Heart right ventricle (tissue), 16 donors: ENCODE data around the gene KRT1. TPM values are rescaled to one million over a fixed set of nuclear protein-coding genes. Genes with fewer than 3 reads are reported as not detected.

Experiments used
- ATAC-seq, 8 donors: fragments of 200-7000 bp; cut with Tn5 transposase; one replicate each; pipeline ENCODE4 v1.9.1; 2020; ENCODE audit warnings: mild to moderate bottlenecking in 8 of 8, moderate library complexity in 8 of 8, moderate number of reproducible peaks in 1 of 8
- DNase-seq, 2 donors: peaks; one replicate each; pipeline ENCODE4 v3.0.0-alpha.2; 2020
- H3K27ac ChIP-seq, 10 donors: fragments of 200-600 bp; sonication (generic) in 2 of 10; one replicate each; pipeline versions ENCODE4 v1.5.0 to v1.8.0; 2020 to 2022; ENCODE audit warnings: mild to moderate bottlenecking in 3 of 10
- H3K27me3 ChIP-seq, 7 donors: fragments of 200-600 bp; one replicate each; pipeline ENCODE4 v1.8.0; 2021 to 2022; ENCODE audit warnings: mild to moderate bottlenecking in 2 of 7
- H3K36me3 ChIP-seq, 9 donors: fragments of 200-600 bp; sonication (generic) in 1 of 9; one replicate each; pipeline versions ENCODE4 v1.5.0 to v1.8.0; 2020 to 2022; ENCODE audit warnings: mild to moderate bottlenecking in 2 of 9
- H3K4me1 ChIP-seq, 9 donors: fragments of 200-600 bp; sonication (generic) in 1 of 9; one replicate each; pipeline versions ENCODE4 v1.5.0 to v1.8.0; 2020 to 2022; ENCODE audit warnings: mild to moderate bottlenecking in 4 of 9
- H3K4me3 ChIP-seq, 10 donors: fragments of 200-600 bp; sonication (generic) in 2 of 10; one replicate each; pipeline versions ENCODE4 v1.5.0 to v1.8.0; 2020 to 2022; ENCODE audit warnings: mild to moderate bottlenecking in 7 of 10, moderate library complexity in 2 of 10
- H3K9me3 ChIP-seq, 11 donors: fragments of 200-600 bp in 10 of 11; sonication (generic) in 2 of 11; one replicate each; pipeline versions ENCODE4 v1.5.0 to v1.8.0; 2013 to 2022; ENCODE audit warnings: mild to moderate bottlenecking in 2 of 11, control low read depth in 1 of 11, moderate library complexity in 1 of 11
- WGBS, 2 donors: extraction: QIAGEN DNeasy Blood & Tissue Kit; methylation state at CpG; one replicate each; pipeline ENCODE4 v1.1.7; 2013; ENCODE audit warnings: inconsistent platforms in 1 of 2; 5-methylcytosine and 5-hydroxymethylcytosine counted together
- intact Hi-C, 10 donors: fragments of 100-400 bp; cut with DNase I; formaldehyde crosslinking; loops; one replicate each; pipeline versions ENCODE4 v1.11.1 to v1.14.2; 2022
- polyA plus RNA-seq, 2 donors: library from polyadenylated mRNA; stranded (reverse); fragments of 200-250 nt; gene quantifications; one replicate each; pipeline ENCODE4 v1.2.3, GENCODE V29; 2013
- total RNA-seq, 10 donors: library from RNA; stranded (reverse); fragmentation: NEBNext Ultra II Directional in 3 of 10; extraction: Animal tissue kit (Norgen Biotek cat#: 25700) in 3 of 10; gene quantifications; one replicate each; pipeline versions ENCODE4 v1.2.1 to v1.2.4, GENCODE V29; 2021 to 2023
- TF ChIP-seq, protein P1 (sequence below), 9 donors: fragments of 200-600 bp; sonication (generic) in 2 of 9; IDR thresholded peaks; one replicate each; pipeline versions ENCODE4 v1.5.0 to v1.8.0; 2021 to 2022; ENCODE audit warnings: antibody characterized with exemption in 9 of 9, mild to moderate bottlenecking in 5 of 9, moderate library complexity in 1 of 9
- donor health status: Arrhythmogenic right ventricular cardiomyopathy.
- donor health status: ischemic (EF 13 %, LVEDD 7.1; RV severe dilation, severe dysfunction).
- donor health status: healthy with polysubstance abuse.
- donor health status: DM: no; HTN: yes; CAD: no.
- donor health status: DM: no; HTN: no; CAD: no.
- donor health status: ischemic (EF 25% LVEDD 6.9; RV normal size, moderate dysfunction).
- donor health status: ischemic (EF 25% LVEDD 5.7; RV mildly dilated, moderate dysfunction).
- donor health status: healthy.
- donor health status: DM: yes; HTN: yes; CAD: no.
- donor health status: Ischemic cardiomyopathy.
- donor health status: ischemic (EF 35%, LVEDD 5.7; RV mildly dilated, moderate dysfunction).
- donor health status: nonischemic (EF 11% LVEDD 7.7; RV severe dilation, severe dysfunction).
- donor health status: DM: yes; HTN: yes; CAD: no.
- donor health status: PGD.
- donor health status: ischemic (EF 29% LVEDD 5.4; RV normal size, mild dysfunction).
- donor health status: nonischemic (EF 23%, LVEDD 6.1; RV moderate dilation, normal function).

The KRT1 gene
- total and polyA plus RNA-seq, 12 donors: not detected

DNA sequence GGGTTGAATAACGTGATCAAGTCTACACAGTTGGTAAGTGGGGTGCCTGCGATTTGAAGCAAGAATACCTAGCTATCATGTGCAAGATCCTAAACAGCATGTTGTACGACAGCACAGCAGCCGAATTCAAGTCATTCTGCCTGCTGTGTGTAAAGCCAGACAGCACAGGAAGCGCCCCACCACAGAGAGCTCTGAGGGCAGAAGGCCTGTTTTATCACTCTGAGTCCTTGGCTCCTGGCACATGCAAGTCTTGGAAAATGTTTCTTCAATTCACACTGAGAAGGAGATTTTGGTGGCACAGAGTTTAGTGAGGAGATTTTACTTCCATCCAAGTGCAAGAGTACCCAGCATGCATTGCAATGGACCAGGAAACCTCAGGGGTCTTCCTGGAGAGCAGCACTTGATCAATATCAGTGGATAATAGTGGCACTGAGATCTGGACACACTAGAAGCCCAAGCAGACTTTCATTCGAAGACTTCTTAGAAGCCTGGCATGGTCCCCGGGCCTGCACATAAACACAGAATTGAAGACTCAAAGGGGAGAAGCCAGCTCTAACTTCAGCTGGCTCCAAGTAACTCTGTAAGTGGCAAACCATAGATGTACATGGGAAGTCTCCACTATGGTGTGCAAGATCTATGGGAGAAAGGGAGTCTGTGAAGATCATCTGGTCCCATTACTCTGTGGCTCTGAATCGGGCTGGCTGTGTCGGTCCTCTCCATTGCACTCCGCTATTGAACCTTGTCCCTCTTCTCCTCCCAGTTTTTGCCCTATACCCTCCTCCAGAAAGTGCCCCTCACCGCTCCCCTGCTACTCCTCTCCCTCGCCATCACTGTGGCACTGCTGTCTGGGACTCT lies 1.5 kb upstream of the KRT1 start:
- ATAC-seq (no peak), DNase-seq (no peak)
- Histone ChIP-seq H3K27ac (no peak overlapping the region), H3K4me1 (no peaks in the 10 kb centered on the region), H3K27me3 (peaks cover 0 to 49% (median 32%) of the 10 kb centered on the region in 7 donors), H3K4me3 (no peak overlapping the region), H3K36me3 (no peaks in the 10 kb centered on the region), H3K9me3 (no peaks in the 10 kb centered on the region)
- TF ChIP-seq, protein P1, sequence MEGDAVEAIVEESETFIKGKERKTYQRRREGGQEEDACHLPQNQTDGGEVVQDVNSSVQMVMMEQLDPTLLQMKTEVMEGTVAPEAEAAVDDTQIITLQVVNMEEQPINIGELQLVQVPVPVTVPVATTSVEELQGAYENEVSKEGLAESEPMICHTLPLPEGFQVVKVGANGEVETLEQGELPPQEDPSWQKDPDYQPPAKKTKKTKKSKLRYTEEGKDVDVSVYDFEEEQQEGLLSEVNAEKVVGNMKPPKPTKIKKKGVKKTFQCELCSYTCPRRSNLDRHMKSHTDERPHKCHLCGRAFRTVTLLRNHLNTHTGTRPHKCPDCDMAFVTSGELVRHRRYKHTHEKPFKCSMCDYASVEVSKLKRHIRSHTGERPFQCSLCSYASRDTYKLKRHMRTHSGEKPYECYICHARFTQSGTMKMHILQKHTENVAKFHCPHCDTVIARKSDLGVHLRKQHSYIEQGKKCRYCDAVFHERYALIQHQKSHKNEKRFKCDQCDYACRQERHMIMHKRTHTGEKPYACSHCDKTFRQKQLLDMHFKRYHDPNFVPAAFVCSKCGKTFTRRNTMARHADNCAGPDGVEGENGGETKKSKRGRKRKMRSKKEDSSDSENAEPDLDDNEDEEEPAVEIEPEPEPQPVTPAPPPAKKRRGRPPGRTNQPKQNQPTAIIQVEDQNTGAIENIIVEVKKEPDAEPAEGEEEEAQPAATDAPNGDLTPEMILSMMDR (IDR thresholded peaks at IDR 0.05): no peak
- intact Hi-C loops: no loop called here
- WGBS, 2 donors: 65 to 75% methylated on average over 12 of the region's 12 CpGs

- DNase-seq (no peak), ATAC-seq (no peak)
- Histone ChIP-seq H3K9me3 (no peaks in the 10 kb centered on the region), H3K4me1 (no peaks in the 10 kb centered on the region), H3K27me3 (peaks cover 0 to 32% (median 16%) of the 10 kb centered on the region in 7 donors), H3K36me3 (no peaks in the 10 kb centered on the region), H3K27ac (no peak overlapping the region), H3K4me3 (no peak overlapping the region)
- 83 to 91% methylated on average over 5 of the region's 5 CpGs for WGBS, 2 donors
- TF ChIP-seq, protein P1 (IDR thresholded peaks at IDR 0.05): no peak
- intact Hi-C loops: no loop called here
These were observed 332 bp downstream of the KRT1 start for GRCh38 chr12:52679875-52680274.

GRCh38 chr12:52677671-52678070 lies 2.5 kb downstream of the KRT1 start:
- 77 to 81% methylated on average over 1 of the region's 1 CpG for WGBS, 2 donors
- H3K4me3 ChIP-seq: no peak overlapping the region
- no peaks in the 10 kb centered on the region for H3K4me1 ChIP-seq
- intact Hi-C loops: no loop called here
- ATAC-seq (no peak), DNase-seq (no peak)
- TF ChIP-seq, protein P1 (IDR thresholded peaks at IDR 0.05): no peak
- H3K9me3 ChIP-seq: no peaks in the 10 kb centered on the region
- H3K27ac ChIP-seq: no peak overlapping the region
- no peaks in the 10 kb centered on the region for H3K36me3 ChIP-seq
- peaks cover 0 to 28% (median 14%) of the 10 kb centered on the region in 7 donors for H3K27me3 ChIP-seq

GRCh38 chr12:52677126-52677525 lies 3.1 kb downstream of the KRT1 start:
- intact Hi-C loops: no loop called here
- Histone ChIP-seq H3K27me3 (peaks cover 0 to 25% (median 14%) of the 10 kb centered on the region in 7 donors), H3K9me3 (no peaks in the 10 kb centered on the region), H3K27ac (no peak overlapping the region), H3K36me3 (no peaks in the 10 kb centered on the region), H3K4me3 (no peak overlapping the region), H3K4me1 (no peaks in the 10 kb centered on the region)
- no peak for ATAC-seq
- DNase-seq: no peak
- WGBS, 2 donors: 79 to 85% methylated on average over 5 of the region's 5 CpGs
- TF ChIP-seq, protein P1 (IDR thresholded peaks at IDR 0.05): no peak
